Trophoblast cell (in vitro differentiated cells and primary cell): ENCODE results near the gene DIAPH2.

Source experiments
- DNase-seq, 2 donors: peaks; one replicate each; pipeline ENCODE4 v3.0.0-alpha.2; 2016
- H2AFZ ChIP-seq: 2 replicates; pipeline ENCODE4 v1.6.1; 2013; ENCODE audit warnings: low read length, moderate library complexity, mild to moderate bottlenecking; ENCODE audit not compliant: insufficient read depth, poor library complexity
- H2AK5ac ChIP-seq: 2 replicates; pipeline ENCODE4 v1.6.1; 2013; ENCODE audit warnings: mild to moderate bottlenecking, low read length
- H2BK120ac ChIP-seq: 2 replicates; pipeline ENCODE4 v1.6.1; 2013; ENCODE audit warnings: low read length, mild to moderate bottlenecking, moderate library complexity; ENCODE audit not compliant: insufficient read depth, poor library complexity
- H2BK12ac ChIP-seq: 2 replicates; pipeline ENCODE4 v1.6.1; 2013; ENCODE audit warnings: mild to moderate bottlenecking, low read length, moderate library complexity
- H2BK5ac ChIP-seq: 2 replicates; pipeline ENCODE4 v1.6.1; 2013; ENCODE audit warnings: low read length, low read depth, moderate library complexity, mild to moderate bottlenecking; ENCODE audit not compliant: poor library complexity
- H3K14ac ChIP-seq: 2 replicates; pipeline ENCODE4 v1.6.1; 2013; ENCODE audit warnings: mild to moderate bottlenecking, low read length
- H3K18ac ChIP-seq: 2 replicates; pipeline ENCODE4 v1.6.1; 2013; ENCODE audit warnings: mild to moderate bottlenecking, low read length
- H3K23ac ChIP-seq: 2 replicates; pipeline ENCODE4 v1.6.1; 2013; ENCODE audit warnings: low read length
- H3K27ac ChIP-seq: 2 replicates; pipeline ENCODE4 v1.5.1; 2013; ENCODE audit warnings: low read depth, mild to moderate bottlenecking, inconsistent platforms, low read length, moderate library complexity
- H3K27me3 ChIP-seq: 2 replicates; pipeline ENCODE4 v1.6.1; 2013; ENCODE audit warnings: inconsistent platforms, mild to moderate bottlenecking, low read length, moderate library complexity; ENCODE audit not compliant: insufficient read depth
- H3K36me3 ChIP-seq, 2 experiments: 1 replicate in 1 of 2; 2 replicates in 1 of 2; pipeline ENCODE4 v1.6.1; 2013; ENCODE audit warnings: low read length in 2 of 2, mild to moderate bottlenecking in 2 of 2, moderate library complexity in 1 of 2; ENCODE audit not compliant: insufficient read depth in 2 of 2, control insufficient read depth in 1 of 2
- H3K4ac ChIP-seq: 2 replicates; pipeline ENCODE4 v1.6.1; 2013; ENCODE audit warnings: low read depth, mild to moderate bottlenecking, low read length, moderate library complexity
- H3K4me1 ChIP-seq, 2 experiments: 1 replicate in 1 of 2; 2 replicates in 1 of 2; pipeline ENCODE4 v1.6.1; 2013; ENCODE audit warnings: low read length in 2 of 2, mild to moderate bottlenecking in 2 of 2, moderate library complexity in 1 of 2; ENCODE audit not compliant: insufficient read depth in 2 of 2, control insufficient read depth in 1 of 2
- H3K4me2 ChIP-seq: 2 replicates; pipeline ENCODE4 v1.6.1; 2013; ENCODE audit warnings: inconsistent platforms, mild to moderate bottlenecking, low read length, moderate library complexity
- H3K4me3 ChIP-seq: 2 replicates; pipeline ENCODE4 v1.5.1; 2013; ENCODE audit warnings: mild to moderate bottlenecking, low read depth, low read length, inconsistent platforms
- H3K79me1 ChIP-seq: one replicate; pipeline ENCODE4 v1.6.1; 2013; ENCODE audit warnings: low read length
- H3K79me2 ChIP-seq: 2 replicates; pipeline ENCODE4 v1.6.1; 2013; ENCODE audit warnings: low read length, mild to moderate bottlenecking; ENCODE audit not compliant: control insufficient read depth, insufficient read depth, poor library complexity
- H3K9ac ChIP-seq: 2 replicates; pipeline ENCODE4 v1.6.1; 2013; ENCODE audit warnings: mild to moderate bottlenecking, low read length
- H3K9me3 ChIP-seq: 2 replicates; pipeline ENCODE4 v1.6.1; 2013; ENCODE audit warnings: low read depth, mild to moderate bottlenecking, control low read depth, inconsistent platforms, low read length; ENCODE audit not compliant: insufficient read depth
- H4K12ac ChIP-seq: 2 replicates; pipeline ENCODE4 v1.6.1; 2013; ENCODE audit warnings: low read depth, mild to moderate bottlenecking, low read length, moderate library complexity
- H4K8ac ChIP-seq: 2 replicates; pipeline ENCODE4 v1.6.1; 2013; ENCODE audit warnings: low read depth, mild to moderate bottlenecking, low read length, moderate library complexity
- H4K91ac ChIP-seq: one replicate; pipeline ENCODE4 v1.6.1; 2013; ENCODE audit warnings: low read depth, mild to moderate bottlenecking, low read length, moderate library complexity
- WGBS: extraction: QIAGEN DNeasy Blood & Tissue Kit; methylation state at CpG from one replicate; pipeline ENCODE4 v1.1.7; 2013; ENCODE audit warnings: missing lambda C conversion rate; ENCODE audit not compliant: insufficient read length, insufficient coverage; ENCODE audit errors: extremely low coverage; 5-methylcytosine and 5-hydroxymethylcytosine counted together

DIAPH2 gene

DNA sequence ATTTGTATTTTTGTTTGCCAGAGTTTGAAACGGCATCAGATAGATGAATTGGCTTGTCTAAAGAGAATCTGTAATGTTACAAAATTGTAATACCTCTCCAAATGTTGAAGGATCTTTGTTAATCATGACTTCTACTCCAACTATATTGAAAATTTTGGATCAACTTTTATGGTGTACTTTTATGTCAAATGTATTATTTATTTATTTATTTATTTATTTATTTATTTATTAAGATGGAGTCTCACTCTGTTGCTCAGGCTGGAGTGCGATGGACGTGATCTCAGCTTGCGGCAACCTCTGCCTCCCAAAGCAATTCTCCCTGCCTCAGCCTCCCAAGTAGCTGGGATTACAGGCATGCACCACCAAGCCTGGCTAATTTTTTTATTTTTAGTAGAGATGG is 235.0 kb downstream of the DIAPH2 start:
- Histone ChIP-seq H4K8ac (no peak overlapping the region), H2BK5ac (no peak overlapping the region), H2BK120ac (no peak overlapping the region), H3K18ac (no peak overlapping the region), H3K23ac (no peak overlapping the region), H3K4me3 (no peak overlapping the region), H3K9me3 (no peaks in the 10 kb centered on the region), H4K12ac (no peak overlapping the region), H3K27ac (no peak overlapping the region), H3K4me1 (no peaks in the 10 kb centered on the region), H3K79me2 (no peaks in the 10 kb centered on the region), H2AK5ac (no peak overlapping the region), H3K79me1 (no peaks in the 10 kb centered on the region), H2BK12ac (no peak overlapping the region), H2AFZ (no peak overlapping the region), H3K27me3 (no peaks in the 10 kb centered on the region), H3K36me3 (no peaks in the 10 kb centered on the region), H4K91ac (no peak overlapping the region), H3K14ac (no peak overlapping the region), H3K4ac (no peak overlapping the region), H3K9ac (no peak overlapping the region), H3K4me2 (no peak overlapping the region)
- no peak for DNase-seq
- WGBS = no CpG with 5 or more reads among the region's 4 CpGs

- no peak overlapping the region for H3K9ac ChIP-seq
- no peak overlapping the region for H3K14ac ChIP-seq
- no peak overlapping the region for H2AFZ ChIP-seq
- H3K27ac ChIP-seq = no peak overlapping the region
- WGBS = no CpG with 5 or more reads among the region's 3 CpGs
- H3K36me3 ChIP-seq = no peaks in the 10 kb centered on the region
- H4K91ac ChIP-seq = no peak overlapping the region
- no peak overlapping the region for H3K23ac ChIP-seq
- H3K27me3 ChIP-seq = no peaks in the 10 kb centered on the region
- H3K9me3 ChIP-seq = no peaks in the 10 kb centered on the region
- no peak overlapping the region for H2AK5ac ChIP-seq
- no peak overlapping the region for H3K4me3 ChIP-seq
- no peak overlapping the region for H3K18ac ChIP-seq
- no peaks in the 10 kb centered on the region for H3K79me2 ChIP-seq
- H3K4me1 ChIP-seq = no peaks in the 10 kb centered on the region
- H4K12ac ChIP-seq = no peak overlapping the region
- H2BK120ac ChIP-seq = no peak overlapping the region
- H2BK5ac ChIP-seq = no peak overlapping the region
- H3K79me1 ChIP-seq = no peaks in the 10 kb centered on the region
- H4K8ac ChIP-seq = no peak overlapping the region
- H2BK12ac ChIP-seq = no peak overlapping the region
- H3K4me2 ChIP-seq = no peak overlapping the region
- H3K4ac ChIP-seq = no peak overlapping the region
- no peak for DNase-seq
Observed at GRCh38 chrX:96924581-96924980, 239.9 kb downstream of the DIAPH2 start.

DNA sequence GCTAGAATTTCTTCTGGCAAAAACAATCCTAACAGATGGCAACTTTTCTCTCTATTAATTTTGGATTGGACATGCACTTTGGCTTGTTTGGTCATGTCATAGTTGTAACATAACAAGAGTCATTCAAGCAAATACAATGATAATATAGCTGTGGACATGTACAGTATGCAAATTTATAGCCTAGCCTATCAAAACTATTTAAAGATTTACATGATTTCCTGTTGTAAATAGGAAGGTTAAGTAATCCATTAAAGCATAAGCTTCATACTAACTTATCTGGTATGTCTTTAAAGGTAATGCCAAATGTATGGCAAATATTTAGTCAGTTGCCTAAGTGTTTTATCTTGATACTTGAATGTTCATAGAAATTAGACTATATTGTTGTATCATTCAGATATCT is 244.4 kb downstream of the DIAPH2 start:
- Histone ChIP-seq H2AK5ac (no peak overlapping the region), H2AFZ (no peak overlapping the region), H3K4ac (no peak overlapping the region), H3K9ac (no peak overlapping the region), H3K79me2 (no peaks in the 10 kb centered on the region), H3K14ac (no peak overlapping the region), H4K8ac (no peak overlapping the region), H3K23ac (no peak overlapping the region), H3K36me3 (no peaks in the 10 kb centered on the region), H3K4me1 (no peaks in the 10 kb centered on the region), H3K4me2 (no peak overlapping the region), H4K91ac (no peak overlapping the region), H3K18ac (no peak overlapping the region), H2BK12ac (no peak overlapping the region), H2BK5ac (no peak overlapping the region), H3K9me3 (no peaks in the 10 kb centered on the region), H2BK120ac (no peak overlapping the region), H3K27ac (no peak overlapping the region), H3K79me1 (no peaks in the 10 kb centered on the region), H3K27me3 (no peaks in the 10 kb centered on the region), H4K12ac (no peak overlapping the region), H3K4me3 (no peak overlapping the region)
- peak in 1 of 2 donors; percentile 39 for DNase-seq

DNA sequence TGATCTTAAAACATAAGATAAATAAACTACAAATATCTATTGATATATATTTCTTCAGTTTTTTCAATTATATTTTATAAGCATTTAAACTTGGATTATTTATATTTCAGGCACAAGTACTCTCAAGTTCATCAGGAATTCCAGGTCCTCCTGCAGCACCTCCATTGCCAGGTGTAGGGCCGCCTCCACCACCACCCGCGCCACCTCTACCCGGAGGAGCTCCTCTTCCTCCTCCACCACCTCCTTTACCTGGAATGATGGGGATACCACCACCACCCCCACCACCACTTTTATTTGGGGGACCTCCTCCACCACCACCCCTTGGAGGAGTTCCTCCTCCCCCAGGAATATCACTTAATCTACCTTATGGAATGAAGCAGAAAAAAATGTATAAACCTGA is 273.1 kb downstream of the DIAPH2 start:
- Histone ChIP-seq H3K36me3 (peaks cover 0 to 2% of the 10 kb centered on the region in 2 experiments), H2BK5ac (no peak overlapping the region), H3K14ac (no peak overlapping the region), H3K4ac (no peak overlapping the region), H3K18ac (no peak overlapping the region), H3K4me1 (no peaks in the 10 kb centered on the region), H4K91ac (no peak overlapping the region), H4K8ac (no peak overlapping the region), H2BK120ac (no peak overlapping the region), H2BK12ac (no peak overlapping the region), H3K9ac (no peak overlapping the region), H2AK5ac (no peak overlapping the region), H3K79me2 (no peaks in the 10 kb centered on the region), H3K27me3 (no peaks in the 10 kb centered on the region), H3K27ac (no peak overlapping the region), H3K4me2 (no peak overlapping the region), H3K4me3 (no peak overlapping the region), H3K9me3 (peaks cover 4% of the 10 kb centered on the region), H2AFZ (no peak overlapping the region), H3K23ac (no peak overlapping the region), H4K12ac (no peak overlapping the region), H3K79me1 (no peaks in the 10 kb centered on the region)
- DNase-seq = no peak
- no CpG with 5 or more reads among the region's 4 CpGs for WGBS
